ENCODE data around the gene ZNF407. TPM values are rescaled to one million over a fixed set of nuclear protein-coding genes. Genes with fewer than 3 reads are reported as not detected.

The ZNF407 gene
- total RNA-seq, 1 donor from 2014 or later = 9.0 TPM

DNA sequence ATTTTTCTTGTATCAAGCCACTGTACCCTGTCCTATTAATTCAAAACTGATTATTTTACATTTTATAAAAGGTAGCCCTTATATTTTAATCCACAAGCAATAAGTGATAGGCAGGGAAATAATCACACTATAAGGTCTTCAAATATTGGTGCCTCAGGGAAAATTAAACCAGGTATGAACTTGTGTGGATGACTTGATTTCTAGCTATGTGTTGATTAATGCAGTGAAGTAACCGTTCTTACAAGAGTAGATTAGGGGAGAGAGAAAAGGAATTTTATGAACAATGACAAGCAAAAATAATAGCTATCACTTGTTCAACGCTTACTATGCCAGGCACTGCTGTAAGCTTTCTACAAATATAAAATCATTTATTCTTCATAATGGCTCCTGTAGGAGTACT, 411.6 kb downstream of the ZNF407 start:
- H3K4me3 Mint-ChIP-seq = no peak overlapping the region
- Histone ChIP-seq H3K9me3 (ENCODE audit: low read depth) (no peaks in the 10 kb centered on the region), H3K27ac (no peak overlapping the region), H3K9ac (no peak overlapping the region), H3K4me1 (peaks cover 12% of the 10 kb centered on the region), H3F3A (ENCODE audit: low read depth) (no peaks in the 10 kb centered on the region), H3K36me3 (no peaks in the 10 kb centered on the region), H4K20me1 (ENCODE audit: low read depth) (no peaks in the 10 kb centered on the region), H3K79me2 (ENCODE audit: low read depth) (no peaks in the 10 kb centered on the region), H2AFZ (replicated peaks) (no peak overlapping the region), H3K4me3 (no peak overlapping the region), H3K27me3 (no peaks in the 10 kb centered on the region), H3K4me2 (no peak overlapping the region)
- DNase-seq (ENCODE audit: low spot score) = no peak
- no peaks in the 10 kb centered on the region for H3K36me3 Mint-ChIP-seq
- peaks cover 4% of the 10 kb centered on the region for H3K27me3 Mint-ChIP-seq (ENCODE audit: insufficient read depth, low read depth)
- H3K4me1 Mint-ChIP-seq = peaks cover 8% of the 10 kb centered on the region
- no peak for TF ChIP-seq EZH2 (IDR thresholded peaks at IDR 0.05)
- TF ChIP-seq EZH2phosphoT487 (IDR thresholded peaks at IDR 0.05) = no peak
- peaks cover 2% of the 10 kb centered on the region for H3K9me3 Mint-ChIP-seq
- no peak overlapping the region for H3K27ac Mint-ChIP-seq

DNA sequence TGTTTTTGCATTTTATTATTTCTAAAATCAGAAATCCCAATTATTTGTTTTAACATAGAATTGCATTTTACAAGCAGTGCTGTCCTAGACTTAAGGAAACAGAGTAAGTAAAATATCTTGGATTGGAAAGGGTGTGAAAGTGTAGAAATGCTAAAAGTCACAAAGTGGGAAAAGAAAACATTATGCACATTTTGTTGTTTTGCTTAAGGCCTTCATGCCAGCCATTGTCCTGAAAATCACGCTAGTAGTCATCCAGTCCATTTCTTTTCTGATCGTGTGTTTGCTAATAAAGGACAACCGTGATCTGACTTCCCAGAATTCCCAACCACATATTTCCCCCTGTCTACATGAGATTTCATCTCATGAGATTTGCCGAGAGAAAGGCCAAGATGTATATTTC, 412.2 kb downstream of the ZNF407 start:
- Histone ChIP-seq H3K79me2 (ENCODE audit: low read depth) (no peaks in the 10 kb centered on the region), H3K36me3 (no peaks in the 10 kb centered on the region), H3K4me3 (no peak overlapping the region), H3F3A (ENCODE audit: low read depth) (no peaks in the 10 kb centered on the region), H3K27me3 (no peaks in the 10 kb centered on the region), H3K4me1 (peaks cover 12% of the 10 kb centered on the region), H3K9me3 (ENCODE audit: low read depth) (no peaks in the 10 kb centered on the region), H3K9ac (no peak overlapping the region), H2AFZ (replicated peaks) (no peak overlapping the region), H4K20me1 (ENCODE audit: low read depth) (no peaks in the 10 kb centered on the region), H3K4me2 (no peak overlapping the region), H3K27ac (no peak overlapping the region)
- peaks cover 8% of the 10 kb centered on the region for H3K4me1 Mint-ChIP-seq
- peaks cover 2% of the 10 kb centered on the region for H3K9me3 Mint-ChIP-seq
- H3K27me3 Mint-ChIP-seq (ENCODE audit: insufficient read depth, low read depth) = peaks cover 2% of the 10 kb centered on the region
- no peak for DNase-seq (ENCODE audit: low spot score)
- TF ChIP-seq, protein P1, sequence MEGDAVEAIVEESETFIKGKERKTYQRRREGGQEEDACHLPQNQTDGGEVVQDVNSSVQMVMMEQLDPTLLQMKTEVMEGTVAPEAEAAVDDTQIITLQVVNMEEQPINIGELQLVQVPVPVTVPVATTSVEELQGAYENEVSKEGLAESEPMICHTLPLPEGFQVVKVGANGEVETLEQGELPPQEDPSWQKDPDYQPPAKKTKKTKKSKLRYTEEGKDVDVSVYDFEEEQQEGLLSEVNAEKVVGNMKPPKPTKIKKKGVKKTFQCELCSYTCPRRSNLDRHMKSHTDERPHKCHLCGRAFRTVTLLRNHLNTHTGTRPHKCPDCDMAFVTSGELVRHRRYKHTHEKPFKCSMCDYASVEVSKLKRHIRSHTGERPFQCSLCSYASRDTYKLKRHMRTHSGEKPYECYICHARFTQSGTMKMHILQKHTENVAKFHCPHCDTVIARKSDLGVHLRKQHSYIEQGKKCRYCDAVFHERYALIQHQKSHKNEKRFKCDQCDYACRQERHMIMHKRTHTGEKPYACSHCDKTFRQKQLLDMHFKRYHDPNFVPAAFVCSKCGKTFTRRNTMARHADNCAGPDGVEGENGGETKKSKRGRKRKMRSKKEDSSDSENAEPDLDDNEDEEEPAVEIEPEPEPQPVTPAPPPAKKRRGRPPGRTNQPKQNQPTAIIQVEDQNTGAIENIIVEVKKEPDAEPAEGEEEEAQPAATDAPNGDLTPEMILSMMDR (IDR thresholded peaks at IDR 0.05) = no peak
- TF ChIP-seq EZH2phosphoT487 (IDR thresholded peaks at IDR 0.05) (no peak), EZH2 (IDR thresholded peaks at IDR 0.05) (no peak)
- no peaks in the 10 kb centered on the region for H3K36me3 Mint-ChIP-seq
- H3K27ac Mint-ChIP-seq = no peak overlapping the region
- no peak overlapping the region for H3K4me3 Mint-ChIP-seq

DNA sequence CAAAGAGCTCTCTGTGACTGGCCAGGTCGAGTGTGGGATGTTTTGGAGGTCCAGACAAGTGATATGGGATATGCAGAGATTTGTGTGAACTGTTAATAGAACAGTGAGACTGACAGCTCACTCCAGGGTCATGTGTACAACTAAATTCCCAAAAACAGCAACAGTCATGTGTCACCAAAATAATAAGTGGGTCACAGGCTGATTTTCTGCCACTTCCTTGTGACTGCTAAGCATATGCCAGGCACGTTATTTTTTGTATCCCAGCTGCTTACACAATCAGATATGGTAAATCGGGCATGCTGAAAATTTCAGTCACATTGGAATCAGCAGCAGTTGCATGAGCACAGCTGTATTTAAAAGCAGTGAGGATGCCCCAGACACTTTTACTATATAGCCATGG, 412.6 kb downstream of the ZNF407 start:
- no peaks in the 10 kb centered on the region for H3K9me3 ChIP-seq (ENCODE audit: low read depth)
- no peak for DNase-seq (ENCODE audit: low spot score)
- Mint-ChIP-seq H3K9me3 (peaks cover 2% of the 10 kb centered on the region), H3K4me1 (peaks cover 8% of the 10 kb centered on the region), H3K36me3 (no peaks in the 10 kb centered on the region), H3K27me3 (ENCODE audit: insufficient read depth, low read depth) (no peaks in the 10 kb centered on the region), H3K27ac (no peak overlapping the region), H3K4me3 (no peak overlapping the region)
- no peak overlapping the region for H3K4me2 ChIP-seq
- no peak overlapping the region for H2AFZ ChIP-seq (replicated peaks)
- TF ChIP-seq, protein P1 (IDR thresholded peaks at IDR 0.05) = no peak
- no peak for TF ChIP-seq EZH2 (IDR thresholded peaks at IDR 0.05)
- TF ChIP-seq EZH2phosphoT487 (IDR thresholded peaks at IDR 0.05) = no peak
- H3K79me2 ChIP-seq (ENCODE audit: low read depth) = no peaks in the 10 kb centered on the region
- H3K4me1 ChIP-seq = peaks cover 12% of the 10 kb centered on the region
- H3K27ac ChIP-seq = no peak overlapping the region
- no peaks in the 10 kb centered on the region for H3F3A ChIP-seq (ENCODE audit: low read depth)
- H3K27me3 ChIP-seq = no peaks in the 10 kb centered on the region
- no peaks in the 10 kb centered on the region for H3K36me3 ChIP-seq
- no peak overlapping the region for H3K4me3 ChIP-seq
- no peak overlapping the region for H3K9ac ChIP-seq
- H4K20me1 ChIP-seq (ENCODE audit: low read depth) = no peaks in the 10 kb centered on the region

DNA sequence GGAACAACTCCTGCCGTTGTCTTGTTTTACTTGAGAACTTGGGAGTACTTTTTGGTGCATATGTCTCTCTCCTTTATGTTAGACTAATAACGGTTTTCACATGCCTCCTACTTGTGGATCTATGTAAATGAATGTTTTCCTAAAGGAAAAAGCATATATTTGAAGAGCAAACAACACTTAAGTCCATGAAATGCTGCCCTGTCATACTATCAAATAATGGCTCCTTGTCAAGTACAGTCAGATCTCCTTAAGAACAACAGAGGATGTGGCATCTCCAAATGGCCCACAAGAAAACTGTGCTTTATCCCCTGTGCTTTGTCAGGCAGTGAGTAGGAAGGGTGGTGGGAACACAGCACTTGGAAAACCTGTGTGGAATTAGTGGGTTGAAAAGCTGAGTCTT, 413.0 kb downstream of the ZNF407 start:
- no peaks in the 10 kb centered on the region for H3K27me3 Mint-ChIP-seq (ENCODE audit: insufficient read depth, low read depth)
- H3K36me3 ChIP-seq = no peaks in the 10 kb centered on the region
- no peaks in the 10 kb centered on the region for H3K36me3 Mint-ChIP-seq
- no peaks in the 10 kb centered on the region for H4K20me1 ChIP-seq (ENCODE audit: low read depth)
- H3K4me1 Mint-ChIP-seq = peaks cover 8% of the 10 kb centered on the region
- H3F3A ChIP-seq (ENCODE audit: low read depth) = no peaks in the 10 kb centered on the region
- no peak overlapping the region for H3K27ac Mint-ChIP-seq
- no peak overlapping the region for H3K4me2 ChIP-seq
- H3K79me2 ChIP-seq (ENCODE audit: low read depth) = no peaks in the 10 kb centered on the region
- no peaks in the 10 kb centered on the region for H3K9me3 ChIP-seq (ENCODE audit: low read depth)
- peaks cover 12% of the 10 kb centered on the region for H3K4me1 ChIP-seq
- H3K27ac ChIP-seq = no peak overlapping the region
- H3K27me3 ChIP-seq = no peaks in the 10 kb centered on the region
- no peak overlapping the region for H3K4me3 ChIP-seq
- H3K9ac ChIP-seq = no peak overlapping the region
- H3K9me3 Mint-ChIP-seq = peaks cover 2% of the 10 kb centered on the region
- no peak overlapping the region for H2AFZ ChIP-seq (replicated peaks)
- H3K4me3 Mint-ChIP-seq = no peak overlapping the region
- DNase-seq (ENCODE audit: low spot score) = no peak
- TF ChIP-seq, protein P1 (IDR thresholded peaks at IDR 0.05) = no peak
- TF ChIP-seq EZH2 (IDR thresholded peaks at IDR 0.05) = no peak
- TF ChIP-seq EZH2phosphoT487 (IDR thresholded peaks at IDR 0.05) = no peak

Measured in neural progenitor cell (in vitro differentiated cells).